CD4-positive, alpha-beta T cell treated with Interleukin-6 at 100 ng/mL for 8 hours (primary cell): ENCODE measurements around the gene TTLL5.

ENCODE experiments used
- DNase-seq: peaks from one replicate; pipeline ENCODE4 v3.0.0-alpha.2; 2020; ENCODE audit warnings: mixed read lengths, low spot score

The TTLL5 gene

GRCh38 chr14:75866970-75867369 lies 205.9 kb downstream of the TTLL5 start:
- no peak for DNase-seq

GRCh38 chr14:75871181-75871880 lies 210.3 kb downstream of the TTLL5 start:
- no peak for DNase-seq

GRCh38 chr14:75875958-75876357 lies 214.9 kb downstream of the TTLL5 start:
- DNase-seq = no peak

GRCh38 chr14:75876530-75876929 lies 215.5 kb downstream of the TTLL5 start:
- DNase-seq = no peak

GRCh38 chr14:75877292-75877691 lies 216.2 kb downstream of the TTLL5 start:
- no peak for DNase-seq

- DNase-seq = no peak
Observed at GRCh38 chr14:75877884-75878283, 216.8 kb downstream of the TTLL5 start.

GRCh38 chr14:75879031-75879430 lies 218.0 kb downstream of the TTLL5 start:
- no peak for DNase-seq

- no peak for DNase-seq
Observed at GRCh38 chr14:75880512-75880911, 219.5 kb downstream of the TTLL5 start.

- DNase-seq = no peak
Observed at GRCh38 chr14:75881994-75882393, 220.9 kb downstream of the TTLL5 start.

- DNase-seq = no peak
Observed at GRCh38 chr14:75884198-75884611, 223.2 kb downstream of the TTLL5 start.

GRCh38 chr14:75885829-75886228 lies 224.8 kb downstream of the TTLL5 start:
- no peak for DNase-seq

GRCh38 chr14:75886636-75887348 lies 225.7 kb downstream of the TTLL5 start:
- DNase-seq = no peak

- no peak for DNase-seq
Observed at GRCh38 chr14:75888945-75889344, 227.9 kb downstream of the TTLL5 start.

GRCh38 chr14:75896341-75896740 lies 235.3 kb downstream of the TTLL5 start:
- DNase-seq = no peak

- DNase-seq = no peak
Observed at GRCh38 chr14:75904311-75904710, 243.3 kb downstream of the TTLL5 start.

- DNase-seq = no peak
Observed at GRCh38 chr14:75905147-75905904, 244.3 kb downstream of the TTLL5 start.

GRCh38 chr14:75906228-75906627 lies 245.2 kb downstream of the TTLL5 start:
- no peak for DNase-seq

- DNase-seq = peak; percentile 63
Observed at GRCh38 chr14:75906680-75907280, 245.7 kb downstream of the TTLL5 start.

- DNase-seq = no peak
Observed at GRCh38 chr14:75907756-75908359, 246.8 kb downstream of the TTLL5 start.

GRCh38 chr14:75909630-75910029 lies 248.6 kb downstream of the TTLL5 start:
- DNase-seq = no peak

GRCh38 chr14:75910048-75910447 lies 249.0 kb downstream of the TTLL5 start:
- no peak for DNase-seq

GRCh38 chr14:75911883-75912282 lies 250.8 kb downstream of the TTLL5 start:
- DNase-seq = no peak
